B cell (primary cell): ENCODE data around the gene TNKS1BP1. TPM values are rescaled to one million over a fixed set of nuclear protein-coding genes. Genes with fewer than 3 reads are reported as not detected.
A peak's percentile ranks its signal among the peaks of the same experiment; 100 is the strongest.
"Not testable (repeated sequence)": the region's sequence is repeated elsewhere in the genome, so short reads cannot be mapped to it uniquely, and the experiment has no call there.

ENCODE experiments used
- ATAC-seq: fragments of 200-7000 bp; cut with Tn5 transposase; one replicate; pipeline ENCODE4 v1.10.0; 2021; ENCODE audit warnings: low read depth, mild to moderate bottlenecking, moderate number of reproducible peaks, moderate library complexity
- CTCF ChIA-PET: fragments of 350-600 bp; sonication (Branson Sonifier 250); formaldehyde crosslinking; loops from one replicate; lab custom pipeline; 2021; ENCODE audit warnings: antibody characterized with exemption, inconsistent platforms; lab: Charles Lee
- POLR2A ChIA-PET: fragments of 350-600 bp; sonication (Branson Sonifier 250); formaldehyde crosslinking; loops from one replicate; lab custom pipeline; 2021; ENCODE audit warnings: antibody characterized with exemption; lab: Charles Lee
- DNase-seq: peaks from one replicate; pipeline ENCODE4 v3.0.0; 2013
- H2AFZ ChIP-seq: 2 replicates; pipeline ENCODE4 v1.6.1; 2012; ENCODE audit warnings: mild to moderate bottlenecking, low read depth, low read length; ENCODE audit not compliant: insufficient read depth, poor library complexity, severe bottlenecking
- H3K27ac ChIP-seq, 2 donors: 1 replicate in 1 of 2; 2 replicates in 1 of 2; pipeline ENCODE4 v1.5.1; 2012 to 2013; ENCODE audit warnings: low read length in 2 of 2, mild to moderate bottlenecking in 2 of 2, moderate library complexity in 1 of 2
- H3K27me3 ChIP-seq, 4 experiments: fragments of 200-600 bp in 1 of 4; sonication (generic) in 1 of 4; replicated peaks in 1 of 4; 1 replicate in 2 of 4; 2 replicates in 2 of 4; pipeline versions ENCODE4 v1.6.1 to v1.7.0; 2013 to 2016; ENCODE audit warnings: low read length in 3 of 4, mild to moderate bottlenecking in 2 of 4, mixed read lengths in 1 of 4, moderate library complexity in 1 of 4; ENCODE audit not compliant: insufficient read depth in 4 of 4, control insufficient read depth in 3 of 4; ENCODE audit errors: control extremely low read depth in 1 of 4
- H3K36me3 ChIP-seq, 2 experiments: replicated peaks in 1 of 2; 1 replicate in 1 of 2; 2 replicates in 1 of 2; pipeline versions ENCODE4 v1.6.1 to v1.7.1; 2013; ENCODE audit warnings: low read length in 1 of 2; ENCODE audit not compliant: insufficient read depth in 2 of 2, control insufficient read depth in 1 of 2; ENCODE audit errors: control extremely low read depth in 1 of 2, extremely low read depth in 1 of 2
- H3K4me1 ChIP-seq, 2 donors: fragments of 200-600 bp in 1 of 2; sonication (generic) in 1 of 2; 1 replicate in 1 of 2; 2 replicates in 1 of 2; pipeline versions ENCODE4 v1.5.1 to v1.6.1; 2013 to 2017; ENCODE audit warnings: low read length in 2 of 2; ENCODE audit not compliant: control insufficient read depth in 2 of 2, insufficient read depth in 2 of 2
- H3K4me2 ChIP-seq: replicated peaks from 2 replicates; pipeline ENCODE3; 2012; ENCODE audit warnings: mild to moderate bottlenecking, low read depth, low read length; ENCODE audit not compliant: poor library complexity, severe bottlenecking
- H3K4me3 ChIP-seq, 5 experiments: fragments of 200-600 bp in 1 of 5; sonication (generic) in 1 of 5; 1 replicate in 3 of 5; 2 replicates in 2 of 5; pipeline versions ENCODE4 v1.5.1 to v1.7.0; 2011 to 2016; ENCODE audit warnings: low read length in 4 of 5, mild to moderate bottlenecking in 4 of 5, low read depth in 2 of 5, control low read depth in 1 of 5, moderate library complexity in 1 of 5; ENCODE audit not compliant: insufficient read depth in 1 of 5; ENCODE audit errors: control extremely low read depth in 1 of 5, extremely low read depth in 1 of 5
- H3K79me2 ChIP-seq: fragments of 200-600 bp; sonication (generic); one replicate; pipeline ENCODE4 v1.6.0; 2016; ENCODE audit warnings: low read length; ENCODE audit not compliant: control insufficient read depth, insufficient read depth
- H3K9ac ChIP-seq: fragments of 200-600 bp; sonication (generic); 2 replicates; pipeline ENCODE4 v1.6.1; 2017; ENCODE audit warnings: mild to moderate bottlenecking, low read length, moderate library complexity
- H3K9me3 ChIP-seq, 3 donors: one replicate each; pipeline versions ENCODE4 v1.6.1 to v1.7.1; 2013; ENCODE audit warnings: low read length in 2 of 3; ENCODE audit not compliant: control insufficient read depth in 2 of 3, insufficient read depth in 1 of 3; ENCODE audit errors: control extremely low read depth in 1 of 3
- H4K20me1 ChIP-seq: 2 replicates; pipeline ENCODE4 v1.6.0; 2012; ENCODE audit warnings: mild to moderate bottlenecking, low read length; ENCODE audit not compliant: insufficient read depth, control insufficient read depth, poor library complexity, severe bottlenecking
- H3K27ac Mint-ChIP-seq: one replicate; pipeline ENCODE4 v1.8.0; 2021; ENCODE audit warnings: mixed read lengths
- H3K27me3 Mint-ChIP-seq: one replicate; pipeline ENCODE4 v1.8.0; 2021; ENCODE audit warnings: mixed read lengths
- H3K4me1 Mint-ChIP-seq: one replicate; pipeline ENCODE4 v1.8.0; 2021; ENCODE audit warnings: mixed read lengths
- H3K4me3 Mint-ChIP-seq: one replicate; pipeline ENCODE4 v1.8.0; 2021; ENCODE audit warnings: mixed read lengths
- H3K9me3 Mint-ChIP-seq: one replicate; pipeline ENCODE4 v1.8.0; 2022; ENCODE audit warnings: mixed read lengths; ENCODE audit not compliant: insufficient read depth
- CTCF ChIP-seq: fragments of 200-600 bp; IDR thresholded peaks from one replicate; pipeline ENCODE4 v1.8.0; 2022; ENCODE audit warnings: antibody characterized with exemption, mild to moderate bottlenecking
- EZH2 ChIP-seq: IDR thresholded peaks from 2 replicates; pipeline ENCODE4 v1.6.1; 2012; ENCODE audit warnings: borderline replicate concordance, low read depth, mild to moderate bottlenecking, moderate library complexity, low read length; ENCODE audit not compliant: insufficient read depth, poor library complexity, severe bottlenecking
- WGBS: methylation state at CpG from one replicate; pipeline ENCODE4 v1.1.5; 2013; ENCODE audit warnings: missing lambda C conversion rate; ENCODE audit not compliant: insufficient coverage; 5-methylcytosine and 5-hydroxymethylcytosine counted together
- intact Hi-C: fragments of 100-400 bp; cut with micrococcal nuclease; formaldehyde crosslinking; loops from one replicate; pipeline ENCODE4 v1.10.0; 2022
- polyA plus RNA-seq: library from polyadenylated mRNA; depleted of rRNA; stranded (reverse); fragments of >200 nt; gene quantifications from 2 replicates; pipeline ENCODE4 v1.2.3, GENCODE V29; 2012
- total RNA-seq, 2 donors: library from RNA; stranded (reverse); fragments of 120-200 nt in 1 of 2; gene quantifications; 1 replicate in 1 of 2; 2 replicates in 1 of 2; pipeline versions ENCODE4 v1.2.3 to v1.2.4, GENCODE V29; 2013 to 2022

Gene TNKS1BP1
- total and polyA plus RNA-seq, 2 donors (not counting 1 experiment from before 2014, with no cell fraction given): 2.2 to 12.2 TPM

GRCh38 chr11:57338142-57338541, 13.4 kb upstream of the TNKS1BP1 start, which contains the start of gene P2RX3:
TSS of gene P2RX3 (plus strand) at chr11:57338352. CDS start at chr11:57338551, 199 bp downstream.
- WGBS: 86% methylated on average over 4 of the region's 4 CpGs
- peaks cover 11% of the 10 kb centered on the region for H3K27me3 Mint-ChIP-seq
- Histone ChIP-seq H4K20me1 (no peaks in the 10 kb centered on the region), H2AFZ (no peak within 1 kb of the TSS), H3K9ac (no peak within 1 kb of the TSS), H3K36me3 (peaks cover 0 to 9% of the 10 kb centered on the region in 2 experiments), H3K4me1 (peaks cover 17 to 23% of the 10 kb centered on the region in 2 donors), H3K27ac (no peak within 1 kb of the TSS), H3K4me2 (no peak within 1 kb of the TSS), H3K9me3 (no peaks in the 10 kb centered on the region), H3K4me3 (no peak within 1 kb of the TSS), H3K79me2 (peaks cover 28% of the 10 kb centered on the region), H3K27me3 (no peaks in the 10 kb centered on the region)
- ChIA-PET CTCF (interaction anchor here (0.8 to 1.3 kb wide), 3 partner anchors 11 to 305 kb away, joined by 3 to 6 read pairs (median 4); no protein-coding TSS in a partner anchor), POLR2A (no interaction called here)
- DNase-seq: no peak
- intact Hi-C loops: loop anchor here (5.0 kb wide), 2 partner anchors 89 to 329 kb away; partner anchors contain the start of genes SLC43A3 and ZDHHC5
- H3K9me3 Mint-ChIP-seq: no peaks in the 10 kb centered on the region
- H3K27ac Mint-ChIP-seq: peak within 1 kb of the TSS; percentile 72
- no peak for ATAC-seq
- H3K4me3 Mint-ChIP-seq: no peak within 1 kb of the TSS
- TF ChIP-seq CTCF (no peak), EZH2 (no peak)
- peaks cover 26% of the 10 kb centered on the region for H3K4me1 Mint-ChIP-seq

GRCh38 chr11:57336856-57337255, 12.1 kb upstream of the TNKS1BP1 start:
- CTCF ChIA-PET: interaction anchor here (1.4 to 3.7 kb wide), 4 partner anchors 9 to 191 kb away, joined by 3 to 24 read pairs (median 10); partner anchors contain the start of gene TNKS1BP1
- ATAC-seq, H4K20me1 ChIP-seq, H3K4me3 ChIP-seq, H3K9me3 ChIP-seq, H3K9me3 Mint-ChIP-seq, H3K27me3 ChIP-seq, DNase-seq: not testable (repeated sequence)
- Mint-ChIP-seq H3K27me3 (peaks cover 11% of the 10 kb centered on the region), H3K27ac (peak overlapping the region; percentile 99), H3K4me1 (peaks cover 27% of the 10 kb centered on the region), H3K4me3 (peak overlapping the region; percentile 97)
- H3K36me3 ChIP-seq: peaks cover 0 to 22% of the 10 kb centered on the region in 2 experiments
- H3K79me2 ChIP-seq: peaks cover 31% of the 10 kb centered on the region
- peak overlapping the region; percentile 94 for H3K9ac ChIP-seq
- intact Hi-C loops: loop anchor here (5.0 kb wide), 2 partner anchors 90 to 330 kb away; partner anchors contain the start of genes SLC43A3 and ZDHHC5
- peak overlapping the region; percentile 87 for H3K4me2 ChIP-seq
- peak overlapping the region; percentile 74 to 87 for H3K27ac ChIP-seq
- H2AFZ ChIP-seq: peak overlapping the region; percentile 98
- peaks cover 17 to 23% of the 10 kb centered on the region in 2 donors for H3K4me1 ChIP-seq
- 100% methylated on average over 2 of the region's 6 CpGs for WGBS
- POLR2A ChIA-PET: interaction anchor here (0.6 to 3.8 kb wide), 4 partner anchors 12 to 330 kb away, joined by 3 to 41 read pairs (median 6); partner anchors contain the start of gene TNKS1BP1
